Right renal pelvis (tissue), 4 donors: ENCODE data around the gene GLMP. TPM values are rescaled to one million over a fixed set of nuclear protein-coding genes. Genes with fewer than 3 reads are reported as not detected.

Source experiments
- DNase-seq, 4 donors: peaks; one replicate each; pipeline ENCODE4 v3.0.0-alpha.2; 2013; ENCODE audit warnings: low read depth in 4 of 4, low spot score in 3 of 4, missing footprints in 1 of 4
- polyA plus RNA-seq, 4 donors: library from polyadenylated mRNA; unstranded; fragments of 120-200 nt; gene quantifications; one replicate each; pipeline ENCODE4 v1.2.1, GENCODE V29; 2013; ENCODE audit not compliant: insufficient read length in 4 of 4

Gene GLMP
- polyA plus RNA-seq, 4 donors: 57.3 to 70.0 (median 63.4) TPM

- DNase-seq: no peak
Measured at GRCh38 chr1:156258859-156259258, 36.6 kb downstream of the GLMP start.

GRCh38 chr1:156257711-156258110 is 37.8 kb downstream of the GLMP start:
- DNase-seq: no peak

- DNase-seq: no peak
Measured at GRCh38 chr1:156253634-156254033, 41.8 kb downstream of the GLMP start.

GRCh38 chr1:156251527-156251926 is 44.0 kb downstream of the GLMP start:
- DNase-seq: no peak

- DNase-seq: no peak
Measured at GRCh38 chr1:156249593-156249992, 45.9 kb downstream of the GLMP start.

GRCh38 chr1:156248323-156248683 is 47.2 kb downstream of the GLMP start:
- no peak for DNase-seq

- DNase-seq: no peak
Measured at GRCh38 chr1:156247460-156248322, 47.8 kb downstream of the GLMP start, which contains the start of gene PAQR6. Gene PAQR6, minus strand, starts transcription at chr1:156248056. Its CDS starts 1,325 bp downstream, at chr1:156246731.

- no peak for DNase-seq
Measured at GRCh38 chr1:156246781-156247459, 48.6 kb downstream of the GLMP start.

- DNase-seq: no peak
Measured at GRCh38 chr1:156246241-156246780, 49.2 kb downstream of the GLMP start.

GRCh38 chr1:156245451-156246232 is 49.8 kb downstream of the GLMP start:
- DNase-seq: peak in 1 of 4 donors; percentile 22

GRCh38 chr1:156244712-156245111 is 50.8 kb downstream of the GLMP start:
- no peak for DNase-seq

- DNase-seq: no peak
Measured at GRCh38 chr1:156244126-156244525, 51.4 kb downstream of the GLMP start.

GRCh38 chr1:156242738-156243137 is 52.7 kb downstream of the GLMP start:
- no peak for DNase-seq

Other genes starting within 250 kb of the GLMP start
- 10 to 100 TPM; 48.6 to 56.0 (median 52.2) TPM for gene UBQLN4, start 241.9 kb downstream of the GLMP start, polyA plus RNA-seq
- 10 to 100 TPM; 50.1 to 69.4 (median 54.7) TPM for gene LAMTOR2, start 240.9 kb downstream of the GLMP start, polyA plus RNA-seq
- gene RAB25, start 234.5 kb downstream of the GLMP start, polyA plus RNA-seq: 10 to 100 TPM; 51.6 to 65.8 (median 57.7) TPM
- gene MEX3A, start 213.2 kb downstream of the GLMP start, polyA plus RNA-seq: 10 to 100 TPM; 42.9 to 50.2 (median 46.4) TPM
- 100 to 1,000 TPM in 1 of 4 donors, 10 to 100 TPM in 3; 78.9 to 123 (median 90.4) TPM for gene LMNA, start 181.0 kb downstream of the GLMP start, polyA plus RNA-seq
- gene SEMA4A, start 142.1 kb downstream of the GLMP start, polyA plus RNA-seq: 10 to 100 TPM; 18.2 to 27.1 (median 21.5) TPM
- 10 to 100 TPM; 26.9 to 32.7 (median 30.7) TPM for gene SLC25A44, start 101.6 kb downstream of the GLMP start, polyA plus RNA-seq
- gene PMF1, start 82.7 kb downstream of the GLMP start, polyA plus RNA-seq: 10 to 100 TPM; 85.7 to 87.8 (median 86.9) TPM
- gene BGLAP, start 53.5 kb downstream of the GLMP start, polyA plus RNA-seq: 1 to 10 TPM; 1.5 to 3.7 (median 2.3) TPM
- 1 to 10 TPM; 2.5 to 5.0 (median 3.8) TPM for gene PAQR6, start 47.6 kb downstream of the GLMP start, polyA plus RNA-seq
- gene SMG5, start 12.9 kb downstream of the GLMP start, polyA plus RNA-seq: 10 to 100 TPM; 60.8 to 64.6 (median 62.6) TPM
- 1 to 10 TPM; 4.8 to 7.5 (median 6.3) TPM for gene TMEM79, start 11.4 kb downstream of the GLMP start, polyA plus RNA-seq
- gene VHLL, start 3.6 kb upstream of the GLMP start, polyA plus RNA-seq: under 1 TPM in 1 of 4 donors, not detected in 3; 0.24 TPM
- gene CCT3, start 42.6 kb upstream of the GLMP start, polyA plus RNA-seq: 100 to 1,000 TPM; 313 to 349 (median 342) TPM
- gene TSACC, start 42.8 kb upstream of the GLMP start, polyA plus RNA-seq: 1 to 10 TPM in 2 of 4 donors, under 1 TPM in 2; 0.62 to 1.7 (median 0.94) TPM
- 10 to 100 TPM; 11.7 to 17.3 (median 13.4) TPM for gene RHBG, start 73.5 kb upstream of the GLMP start, polyA plus RNA-seq
- 10 to 100 TPM; 23.3 to 24.8 (median 24.3) TPM for gene MEF2D, start 205.1 kb upstream of the GLMP start, polyA plus RNA-seq